Dermis microvascular lymphatic vessel endothelial cell (primary cell): ENCODE measurements around the gene RIMS3. TPM values are rescaled to one million over a fixed set of nuclear protein-coding genes. Genes with fewer than 3 reads are reported as not detected.

Experiments
- DNase-seq, 2 donors: peaks; one replicate each; pipeline versions ENCODE4 v3.0.0 to v3.0.0-alpha.2; 2010; ENCODE audit warnings: low read depth in 2 of 2
- total RNA-seq: library from RNA; depleted of rRNA; stranded (reverse); fragments of >200 nt; gene quantifications from 2 replicates; pipeline ENCODE4 v1.2.1, GENCODE V29; 2014

RIMS3 gene
- total RNA-seq, 1 donor from 2014 or later: 0.39 TPM

DNA sequence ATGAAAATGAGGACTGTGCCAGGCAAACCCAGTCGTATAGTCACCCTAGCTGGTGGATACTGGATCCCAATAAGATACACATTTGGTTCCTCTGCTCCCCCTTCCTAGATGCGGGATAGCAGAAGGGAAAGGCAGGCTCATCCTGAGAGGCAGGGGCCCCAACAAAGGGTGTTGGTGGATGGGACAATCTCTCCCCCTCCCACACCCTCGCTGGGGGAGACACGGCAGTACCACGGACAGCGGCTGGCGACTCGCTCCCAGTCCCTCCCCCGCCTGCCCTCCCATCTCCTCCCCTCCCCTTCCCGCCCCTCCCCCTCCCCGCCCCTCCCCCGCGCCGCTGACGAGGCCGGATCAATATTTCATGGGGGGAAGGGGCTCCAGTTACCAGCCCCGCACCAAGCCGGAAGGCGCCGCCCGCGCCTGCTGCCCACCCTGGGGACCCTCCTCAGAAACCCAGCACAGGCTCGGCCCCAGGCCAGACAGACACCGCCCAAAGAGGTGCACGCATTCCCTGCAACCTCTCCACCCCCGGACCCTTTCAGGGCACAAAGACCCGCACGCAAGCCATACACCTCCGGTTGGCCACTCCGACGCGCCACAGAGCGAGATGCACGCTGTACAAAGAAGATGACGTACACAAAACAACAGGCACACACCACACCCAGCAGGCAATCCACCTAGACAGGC is 11.5 kb downstream of the RIMS3 start:
- no peak for DNase-seq

DNA sequence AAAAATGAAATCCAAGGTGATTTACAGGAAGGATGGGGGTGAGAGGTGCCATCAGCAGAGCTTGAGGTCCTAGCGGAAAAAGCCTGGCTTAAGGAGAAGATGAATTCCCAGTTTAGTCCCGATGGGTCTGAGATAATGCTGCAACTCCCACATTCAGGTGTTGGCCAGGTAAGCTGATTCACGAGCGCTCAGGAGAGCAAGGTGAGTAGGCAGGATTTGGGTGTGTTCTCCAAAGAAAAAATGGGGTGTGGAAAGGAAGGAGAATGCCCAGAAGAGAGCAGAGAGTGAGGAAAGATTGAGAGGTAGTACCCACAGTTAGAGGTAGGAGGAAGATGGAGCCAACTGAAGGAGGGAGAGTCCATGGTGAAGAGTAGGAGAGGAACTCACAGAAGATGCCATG is 12.5 kb downstream of the RIMS3 start:
- DNase-seq: no peak

DNA sequence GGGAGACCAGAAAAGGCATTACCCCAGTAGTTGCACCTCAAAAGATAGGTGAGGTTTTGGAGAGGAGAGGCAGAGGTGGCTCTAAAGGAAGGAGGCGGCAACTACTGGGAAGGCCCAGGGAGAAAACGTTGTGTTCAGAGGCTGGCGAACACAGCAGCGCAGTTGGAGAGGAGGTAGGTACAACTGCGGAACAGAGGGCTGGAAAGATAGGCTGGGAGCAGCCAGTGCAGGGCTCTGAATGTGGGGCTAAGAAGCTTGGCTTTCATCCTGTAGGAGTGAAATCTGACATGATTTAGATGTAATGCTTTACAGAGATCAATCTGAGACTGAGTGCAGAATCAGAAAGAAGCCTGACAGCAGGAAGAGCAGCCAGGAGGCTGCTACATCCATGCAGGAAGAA is 13.0 kb downstream of the RIMS3 start:
- DNase-seq: no peak

DNA sequence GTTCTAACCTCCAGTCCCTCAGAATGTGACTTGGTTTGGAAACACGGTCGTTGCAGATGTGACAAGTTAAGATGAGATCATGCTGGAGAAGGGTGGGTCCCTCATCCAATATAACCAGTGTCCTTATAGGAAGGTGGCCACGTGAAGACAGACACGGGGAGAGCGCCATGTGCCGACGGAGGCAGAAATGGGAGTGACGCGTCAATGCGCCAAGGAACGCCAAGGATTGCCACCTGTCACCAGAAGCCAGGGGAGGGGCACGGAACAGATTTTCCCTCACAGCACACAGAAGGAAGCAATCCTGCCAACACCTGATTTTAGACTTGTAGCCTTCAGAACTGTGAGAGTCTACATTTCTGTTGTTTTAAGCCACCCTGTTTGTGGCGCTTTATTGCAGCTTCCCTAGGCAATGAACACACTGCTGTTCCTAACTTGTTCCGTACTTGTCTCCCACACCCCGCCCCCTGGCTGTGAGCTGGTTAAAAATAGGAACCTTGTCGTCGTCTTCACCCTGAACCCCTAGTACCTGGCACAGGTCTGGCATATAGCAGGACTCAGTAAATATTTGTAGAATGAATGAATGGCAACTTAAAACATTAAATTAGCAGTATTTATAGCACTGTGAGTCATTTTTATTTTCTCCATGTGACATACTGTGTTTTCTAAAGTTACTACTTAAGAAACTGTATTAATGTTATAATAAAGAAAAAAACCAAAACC is 14.2 kb downstream of the RIMS3 start:
- no peak for DNase-seq

DNA sequence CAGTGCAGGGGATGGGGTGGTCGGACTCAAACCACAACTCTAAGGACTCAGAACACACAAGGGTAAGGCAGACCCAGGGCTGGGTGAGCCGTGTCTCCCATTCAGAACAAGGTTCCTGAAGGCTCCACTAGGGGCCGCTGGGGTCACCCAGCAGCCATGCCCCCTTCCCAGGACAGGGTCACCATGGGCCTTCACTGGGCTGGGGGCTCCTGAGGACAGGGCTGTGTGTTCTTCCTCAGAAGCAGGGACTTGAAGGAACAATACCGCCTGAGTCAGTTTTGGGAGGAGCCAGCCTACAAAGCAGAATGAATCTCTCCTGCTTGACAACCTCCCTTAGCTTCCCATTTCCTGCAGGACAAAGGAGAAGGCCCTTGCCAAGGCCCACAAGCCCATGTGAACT is 15.4 kb downstream of the RIMS3 start:
- no peak for DNase-seq

DNA sequence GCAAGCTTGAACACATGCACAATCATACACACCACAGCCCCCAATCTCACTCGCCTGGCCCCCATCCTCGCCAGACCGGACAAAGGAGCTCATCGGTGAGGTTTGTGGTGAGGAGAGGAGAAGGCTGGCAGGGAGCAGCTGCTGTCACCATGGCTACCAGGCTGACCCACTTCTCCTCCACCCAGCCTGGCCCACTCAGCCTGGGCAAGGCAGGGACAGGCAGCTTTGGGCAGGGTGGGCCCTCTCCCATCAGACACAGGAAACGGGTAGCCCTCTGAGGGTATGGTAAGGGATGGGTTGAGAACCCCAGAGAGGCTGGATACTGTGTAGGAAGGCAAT is 15.9 kb downstream of the RIMS3 start:
- no peak for DNase-seq

DNA sequence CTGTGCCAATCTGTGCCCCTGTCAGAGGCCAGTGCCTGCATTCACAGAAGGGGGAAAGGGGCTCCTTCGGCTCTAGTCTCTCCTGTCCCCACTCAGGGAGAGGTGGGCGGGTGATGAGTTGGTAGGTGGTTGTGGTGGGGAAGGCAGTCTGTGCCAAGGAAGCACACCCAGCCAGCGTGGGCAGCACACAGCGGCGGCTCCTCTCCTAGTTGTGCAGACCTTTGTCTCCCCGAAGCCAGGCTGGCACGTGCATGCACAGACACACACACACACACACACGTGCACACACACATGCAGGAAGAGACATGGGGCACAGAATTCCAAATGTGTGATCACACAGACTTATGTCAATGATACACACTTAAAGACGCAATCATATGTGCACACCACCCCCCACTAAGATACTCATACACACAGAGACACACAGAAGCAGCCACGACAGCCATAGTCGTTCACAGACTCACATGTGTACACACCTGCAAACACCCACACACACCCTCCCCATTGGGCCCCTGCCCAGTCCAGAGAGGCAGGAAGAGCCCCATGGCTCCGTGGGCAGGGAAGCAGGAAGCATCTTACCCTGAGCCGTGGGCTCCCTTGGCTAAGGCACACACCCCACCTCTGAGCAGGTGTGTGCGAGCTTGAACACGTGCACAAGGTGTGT is 16.4 kb downstream of the RIMS3 start:
- DNase-seq: no peak

DNA sequence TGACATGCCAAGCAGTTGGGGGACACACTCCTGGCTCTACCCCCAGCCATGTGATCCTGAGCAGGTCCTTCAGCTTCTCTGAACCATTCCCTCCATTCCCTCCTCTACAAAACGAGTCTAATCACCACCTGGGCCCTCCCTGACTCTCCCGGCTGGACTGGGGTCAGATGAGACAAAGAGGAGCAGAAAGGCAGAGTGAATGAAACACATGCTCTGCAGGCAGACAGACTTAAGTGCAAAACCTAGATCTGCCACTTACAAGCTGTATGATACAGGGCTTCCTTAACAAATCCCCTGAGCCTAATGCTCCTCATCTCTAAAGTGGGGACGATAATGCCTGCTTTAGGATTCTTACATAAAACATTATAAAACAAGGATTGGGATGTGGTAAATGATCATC is 17.3 kb downstream of the RIMS3 start:
- DNase-seq: no peak

DNA sequence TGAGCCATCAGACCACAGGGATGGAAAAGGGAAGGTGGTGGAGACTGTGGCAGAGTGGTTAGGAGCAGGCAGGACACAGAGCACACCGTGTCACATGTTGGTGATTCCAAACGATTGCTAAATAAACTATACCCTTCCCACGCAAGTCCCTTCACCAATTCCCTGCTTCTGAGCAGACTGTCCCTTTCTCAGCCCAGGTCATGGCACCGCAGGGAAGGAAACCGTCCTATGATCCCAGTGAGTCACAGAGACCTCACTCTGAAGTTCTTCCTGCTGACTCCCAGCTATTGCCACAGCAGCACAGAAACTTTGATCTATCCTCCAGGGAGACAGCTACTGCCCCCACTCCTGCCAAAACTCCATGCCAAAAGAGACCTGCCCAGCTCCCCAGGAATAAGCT is 19.2 kb downstream of the RIMS3 start:
- peak in 1 of 2 donors; percentile 52 for DNase-seq

DNA sequence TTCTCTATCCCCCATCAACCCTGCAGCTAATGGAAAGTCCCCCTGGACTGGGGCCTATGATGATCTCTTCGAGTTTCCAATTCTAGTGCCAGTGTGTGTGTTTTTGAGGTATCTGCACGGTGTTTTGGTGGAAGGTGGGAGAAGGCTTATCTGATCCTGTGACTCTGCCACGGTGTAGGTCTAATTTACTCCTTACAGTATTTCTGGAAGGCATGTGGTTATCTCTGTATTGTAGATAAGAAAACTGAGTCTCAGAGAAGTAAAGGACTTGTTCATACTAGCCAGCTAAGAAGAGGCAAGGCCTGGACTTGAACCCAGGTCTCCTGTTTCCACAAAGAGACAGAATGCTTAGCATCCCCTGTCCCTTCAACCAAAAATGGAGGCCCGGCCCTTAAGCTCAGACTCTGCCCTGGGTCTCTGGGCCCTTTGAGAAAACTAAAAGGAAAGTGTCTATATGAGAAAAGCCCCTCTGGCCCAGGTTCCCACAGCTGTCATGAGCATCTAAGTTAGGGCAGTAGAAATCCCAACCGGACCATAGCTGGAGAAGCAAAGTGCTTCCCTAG is 20.3 kb downstream of the RIMS3 start:
- no peak for DNase-seq

DNA sequence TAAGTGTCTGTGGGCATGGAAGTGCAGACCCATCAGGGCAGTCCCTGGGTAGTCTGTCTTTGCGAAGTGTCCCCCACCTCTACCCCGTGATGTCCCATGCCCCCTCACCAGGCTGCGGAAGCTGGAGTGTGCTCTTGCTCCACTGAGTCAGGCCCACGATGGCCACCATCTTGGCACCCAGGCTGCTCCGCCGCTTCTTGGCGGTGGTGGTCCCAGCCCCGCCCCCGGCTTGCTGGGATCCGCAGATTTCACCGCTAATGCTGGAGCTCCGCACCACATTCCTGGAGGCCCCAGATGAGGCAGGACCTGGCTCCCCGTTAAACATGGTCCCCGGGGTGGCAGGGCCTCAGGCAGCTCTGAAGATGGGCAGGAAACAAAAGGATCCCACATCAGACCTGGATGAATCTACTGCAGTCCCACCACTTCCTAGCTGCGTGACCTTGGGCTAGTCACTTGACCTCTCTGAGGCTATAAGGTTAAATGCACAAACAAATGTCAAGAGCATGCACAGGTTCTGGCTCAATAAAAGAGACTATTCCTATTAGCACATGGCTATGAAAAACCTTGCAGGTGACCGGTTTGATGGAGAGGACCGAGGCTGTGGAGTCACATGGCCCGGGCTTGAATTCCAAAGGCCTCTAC is 23.8 kb downstream of the RIMS3 start:
- no peak for DNase-seq

DNA sequence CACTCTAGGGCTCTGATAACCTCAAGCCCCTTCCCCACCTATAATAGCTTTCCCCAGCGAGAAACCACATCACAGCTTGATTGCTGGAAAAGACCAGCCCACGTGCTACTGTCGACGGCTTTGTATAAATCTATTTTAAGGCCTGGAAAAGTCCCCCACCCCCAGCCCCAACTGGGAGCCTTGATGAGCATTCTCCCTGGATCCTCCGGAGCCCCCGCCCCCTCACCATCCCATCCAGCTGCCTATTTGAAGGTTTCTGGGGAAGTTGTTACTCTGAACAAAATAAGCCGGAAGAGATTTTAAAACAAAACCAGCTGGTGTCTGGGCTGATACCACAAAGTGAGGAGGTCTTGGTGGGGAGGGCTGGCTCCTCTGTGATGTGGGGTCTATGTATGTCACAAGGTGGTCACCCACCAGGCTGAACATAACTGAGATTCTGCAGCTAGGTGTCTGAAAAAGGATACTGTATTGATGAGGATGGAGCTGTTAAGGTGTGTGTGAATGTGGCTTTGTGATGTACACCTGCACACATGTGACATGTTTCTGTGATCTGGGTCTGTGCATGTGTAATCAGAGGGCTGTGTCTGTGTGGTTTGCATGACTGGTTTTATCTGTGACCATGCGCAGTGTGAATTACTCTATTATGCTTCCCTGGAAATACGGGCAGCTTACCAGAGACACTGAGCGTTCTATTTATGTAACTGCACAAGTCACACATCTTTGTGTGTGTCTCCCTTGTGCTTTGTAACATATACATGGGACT is 25.0 kb downstream of the RIMS3 start:
- DNase-seq: no peak

DNA sequence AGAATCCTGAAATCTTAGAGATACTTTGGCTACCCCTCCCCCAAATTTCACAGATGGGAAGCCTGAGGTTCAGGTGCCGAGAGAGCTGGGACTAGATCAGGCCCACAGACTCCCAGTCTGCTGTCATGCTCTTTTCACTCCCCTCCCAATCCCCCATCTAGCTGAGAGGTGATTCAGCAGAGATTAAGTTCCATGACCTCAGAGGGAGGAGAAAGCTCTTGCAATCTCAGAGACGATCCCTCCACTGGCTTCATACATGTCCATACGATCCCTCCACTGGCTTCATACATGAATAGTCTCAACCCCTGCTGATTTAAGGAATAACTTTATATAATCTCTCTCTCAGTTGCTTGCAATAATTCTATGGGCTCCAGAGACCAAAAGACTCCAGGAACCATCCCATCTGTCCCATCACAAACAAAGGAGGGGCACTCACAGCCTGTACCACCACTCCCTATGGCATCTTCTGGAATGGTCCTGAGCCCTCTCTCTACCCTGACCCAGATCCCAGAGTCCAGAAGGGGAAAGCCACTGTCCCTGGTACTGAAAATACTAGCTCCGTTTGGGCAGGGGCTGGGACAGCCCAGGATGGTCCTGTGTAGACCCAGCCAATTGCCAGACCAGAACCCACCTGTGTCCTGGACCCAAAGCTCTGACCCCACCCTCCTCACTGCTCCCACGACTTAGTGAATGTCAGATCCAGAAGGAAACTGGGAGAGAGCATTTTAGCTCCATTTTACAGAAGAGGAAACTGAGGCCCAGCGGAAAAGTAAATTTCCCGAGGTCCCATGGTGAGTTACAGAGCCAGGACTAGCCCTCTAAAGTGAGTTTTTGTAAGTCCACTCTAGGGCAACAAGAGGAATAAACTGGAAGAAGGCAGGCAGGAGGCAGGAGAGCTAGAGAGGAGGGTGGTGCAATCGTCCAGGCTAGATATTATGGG is 27.1 kb downstream of the RIMS3 start:
- no peak for DNase-seq

DNA sequence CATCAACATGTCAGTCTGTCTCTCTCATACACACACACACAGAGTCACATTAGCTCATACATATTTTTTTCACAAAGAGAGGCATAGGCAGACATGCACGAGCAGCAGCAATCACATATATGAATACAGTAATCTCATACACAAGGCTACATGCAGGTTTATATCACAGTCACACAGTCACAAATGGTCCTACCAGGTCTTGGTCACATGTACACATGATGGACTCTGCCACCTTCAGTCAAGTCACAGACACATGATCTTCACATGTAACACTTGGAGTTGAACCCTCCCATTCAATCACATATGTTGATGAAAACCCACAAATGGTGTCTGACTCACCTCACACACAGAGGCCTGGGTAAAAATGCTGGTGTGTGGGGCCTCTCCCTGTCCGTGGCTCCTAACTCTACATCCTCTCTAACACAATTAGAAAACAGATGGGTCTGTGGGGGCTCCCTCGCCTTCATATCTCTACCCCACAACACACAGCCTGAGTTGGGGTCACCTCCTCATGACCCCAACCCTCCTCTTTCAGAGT is 27.9 kb downstream of the RIMS3 start:
- no peak for DNase-seq

DNA sequence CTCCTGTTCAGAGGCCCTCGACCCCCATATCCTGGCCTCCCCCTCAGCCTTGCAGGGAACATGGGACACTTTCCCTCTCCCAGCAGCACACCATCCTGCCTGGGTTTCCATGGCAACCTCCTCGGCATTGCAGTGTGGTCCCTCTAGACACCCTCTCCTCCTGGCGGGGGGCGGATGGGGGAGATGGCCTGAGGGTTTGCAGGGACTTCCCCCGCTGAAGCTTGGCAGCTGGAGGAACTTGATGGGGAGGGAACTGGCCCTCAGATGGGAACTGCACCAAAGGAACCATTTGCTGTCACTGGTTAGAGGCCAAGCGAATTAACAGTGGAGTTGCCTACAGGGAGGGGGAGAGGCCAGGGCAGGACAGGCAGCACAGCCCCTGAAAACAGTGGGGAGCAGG is 28.7 kb downstream of the RIMS3 start:
- no peak for DNase-seq

DNA sequence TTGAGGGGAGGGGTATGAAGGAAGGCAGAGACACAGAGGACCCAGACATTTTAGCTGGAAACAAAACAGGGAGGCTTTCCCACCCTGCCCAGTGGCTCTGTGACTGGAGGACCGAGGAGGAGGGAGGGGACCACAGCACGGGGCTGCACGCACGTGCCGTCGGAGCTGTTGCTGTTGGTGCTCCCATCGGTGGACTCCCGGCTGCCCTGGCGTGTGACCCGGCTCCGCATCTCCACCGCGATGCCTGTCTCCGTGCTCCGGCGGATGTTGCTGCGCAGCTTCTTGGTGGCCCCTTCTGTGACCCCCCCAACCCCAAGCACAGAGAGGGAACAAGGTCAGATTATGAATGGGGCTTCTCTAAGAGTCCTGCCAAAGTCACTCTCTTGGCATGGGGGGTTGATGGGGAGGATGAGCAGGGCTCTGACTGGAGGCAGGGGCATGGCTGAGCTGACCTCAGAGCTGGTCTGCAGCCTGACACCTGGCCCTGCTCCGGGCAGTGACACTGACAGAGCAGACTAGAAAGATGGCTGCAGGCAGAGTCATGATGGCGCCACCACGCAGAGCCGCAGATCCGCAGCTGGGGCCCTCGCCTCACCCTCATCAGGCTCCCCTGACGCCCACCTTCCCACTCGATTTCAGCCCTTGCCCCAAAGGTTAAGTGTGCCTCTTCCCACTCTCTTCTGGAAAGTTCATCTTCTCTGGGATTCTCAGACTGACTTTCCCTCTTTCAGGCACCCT is 29.6 kb downstream of the RIMS3 start:
- DNase-seq: no peak

DNA sequence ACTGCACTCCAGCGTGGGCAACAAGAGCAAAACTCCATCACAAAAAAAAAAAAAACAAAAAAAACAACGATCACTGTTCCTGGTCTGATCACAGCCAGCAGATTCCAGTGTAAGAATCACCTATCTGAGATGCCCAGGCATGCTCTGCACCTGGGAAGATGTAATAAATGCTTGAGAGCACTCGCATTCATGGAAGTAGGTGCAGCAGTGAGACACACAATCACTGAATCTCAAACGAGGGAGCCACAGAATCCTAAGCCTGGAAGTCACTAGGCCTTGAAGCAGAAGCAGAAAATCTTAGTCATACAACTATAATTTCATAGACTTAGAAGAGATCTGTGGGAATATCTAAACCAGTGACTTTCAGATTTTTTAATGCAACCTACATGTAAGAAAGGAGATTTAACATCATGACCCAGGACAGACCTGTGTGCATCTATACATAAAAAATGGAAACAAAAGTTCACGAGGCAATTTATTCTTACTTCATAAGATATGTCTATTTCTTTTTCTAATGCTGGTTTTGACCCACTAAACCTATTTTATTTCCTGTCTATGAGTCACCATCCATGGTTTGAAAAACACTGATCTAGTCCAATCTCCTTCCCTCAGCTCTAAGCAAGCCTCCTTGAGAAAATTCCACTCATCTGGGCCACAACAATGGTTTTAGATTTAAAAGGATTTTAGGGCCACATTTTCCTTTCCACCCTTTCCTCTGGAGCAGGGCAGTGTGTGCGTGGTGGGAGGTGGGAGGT is 30.4 kb downstream of the RIMS3 start:
- DNase-seq: no peak

DNA sequence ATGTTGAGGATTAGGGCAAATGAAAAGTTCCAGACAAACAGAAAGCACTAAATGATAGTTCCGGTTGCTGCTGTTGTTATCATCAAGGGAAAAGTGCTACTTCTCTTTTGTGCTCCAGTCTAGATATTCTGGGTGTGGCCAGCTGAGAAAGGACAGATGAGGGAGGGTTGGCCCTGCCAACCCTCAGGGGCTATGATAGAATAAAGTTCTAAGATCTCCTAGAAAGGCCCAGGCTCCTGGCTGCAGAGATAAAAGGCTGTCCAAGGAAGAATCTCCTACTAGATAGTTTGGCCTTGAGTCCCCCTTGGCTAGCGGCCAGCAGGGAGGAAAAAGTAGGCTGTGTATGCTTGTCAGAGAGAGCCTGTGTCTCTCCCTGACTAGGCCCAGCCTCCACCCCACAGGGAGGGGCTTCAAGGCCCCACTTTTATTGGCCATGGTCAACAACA is 31.5 kb downstream of the RIMS3 start:
- no peak for DNase-seq
